K562 (cell line): ENCODE results near the gene PCDHA10.

Experiments
- ARID1B ChIP-seq: fragments of 450-650 bp; IDR thresholded peaks from 2 replicates; pipeline ENCODE4 v1.6.1; 2016; ENCODE audit warnings: antibody characterized with exemption, mild to moderate bottlenecking, inconsistent platforms
- CEBPB ChIP-seq: fragments of 450-650 bp; IDR thresholded peaks from 2 replicates; pipeline ENCODE4 v1.6.1; 2016; ENCODE audit warnings: missing genetic modification characterization, missing compliant biosample characterization
- DNMT1 ChIP-seq: fragments of 450-650 bp; IDR thresholded peaks from 2 replicates; pipeline ENCODE4 v1.6.1; 2016; ENCODE audit warnings: antibody characterized with exemption, mild to moderate bottlenecking
- EP300 ChIP-seq: IDR thresholded peaks from 2 replicates; pipeline ENCODE4 v1.6.1; 2012; ENCODE audit warnings: low read length, improper control_type of control experiment
- NFRKB ChIP-seq: fragments of 450-650 bp; IDR thresholded peaks from 2 replicates; pipeline ENCODE4 v1.6.1; 2016; ENCODE audit warnings: low read depth
- POLR2AphosphoS5 ChIP-seq: IDR thresholded peaks from 2 replicates; pipeline ENCODE4 v1.6.1; 2011; ENCODE audit warnings: mild to moderate bottlenecking, low read depth, low read length, moderate library complexity; ENCODE audit not compliant: control insufficient read depth, insufficient read depth
- TAF1 ChIP-seq: IDR thresholded peaks from 2 replicates; pipeline ENCODE4 v1.6.1; 2011; ENCODE audit warnings: mild to moderate bottlenecking, low read length, moderate library complexity; ENCODE audit not compliant: insufficient read depth, control insufficient read depth, severe bottlenecking; ENCODE audit errors: extremely low read depth
- ZBTB26 ChIP-seq: fragments of 450-650 bp; formaldehyde crosslinking; IDR thresholded peaks from 2 replicates; pipeline ENCODE4 v1.4.0; 2022; ENCODE audit warnings: missing genetic modification characterization
- ZKSCAN8 ChIP-seq: fragments of 200-800 bp; sonication (Bioruptor generic); IDR thresholded peaks from 2 replicates; pipeline ENCODE4 v1.6.1; 2016; ENCODE audit warnings: missing genetic modification characterization, missing compliant biosample characterization
- ZNF384 ChIP-seq: IDR thresholded peaks from 2 replicates; pipeline ENCODE4 v1.6.1; 2012; ENCODE audit warnings: low read depth, low read length, improper control_type of control experiment
- ZNF589 ChIP-seq: fragments of 200-800 bp; sonication (Bioruptor generic); IDR thresholded peaks from 2 replicates; pipeline ENCODE4 v1.6.1; 2016; ENCODE audit warnings: low read depth, missing genetic modification characterization, missing compliant biosample characterization
- TF ChIP-seq, protein P1 (sequence below), 3 experiments: IDR thresholded peaks in 2 of 3; conservative IDR thresholded peaks in 1 of 3; 2 replicates each; pipeline ENCODE4 v1.5.1; 2011 to 2012; ENCODE audit warnings: low read length in 3 of 3, mild to moderate bottlenecking in 3 of 3, control low read depth in 2 of 3, improper control_type of control experiment in 1 of 3, inconsistent platforms in 1 of 3, low read depth in 1 of 3, mixed read lengths in 1 of 3, moderate library complexity in 1 of 3; ENCODE audit not compliant: insufficient read depth in 2 of 3

DNA sequence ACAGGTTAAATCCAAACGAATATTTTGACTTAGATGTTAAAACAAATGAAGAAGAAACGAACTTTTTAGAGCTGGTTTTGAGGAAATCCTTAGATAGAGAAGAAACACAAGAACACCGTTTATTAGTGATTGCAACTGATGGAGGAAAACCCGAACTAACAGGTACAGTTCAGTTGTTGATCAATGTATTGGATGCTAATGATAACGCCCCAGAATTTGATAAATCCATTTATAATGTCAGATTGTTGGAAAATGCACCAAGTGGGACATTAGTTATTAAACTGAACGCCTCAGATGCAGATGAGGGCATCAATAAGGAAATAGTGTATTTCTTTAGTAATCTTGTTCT is 33.4 kb upstream of the PCDHA10 start:
- TF ChIP-seq DNMT1 = no peak
- TF ChIP-seq ARID1B = no peak
- TF ChIP-seq ZNF589 (CRISPR knock-in tag) = no peak
- TF ChIP-seq POLR2AphosphoS5 = no peak
- TF ChIP-seq, protein P1, sequence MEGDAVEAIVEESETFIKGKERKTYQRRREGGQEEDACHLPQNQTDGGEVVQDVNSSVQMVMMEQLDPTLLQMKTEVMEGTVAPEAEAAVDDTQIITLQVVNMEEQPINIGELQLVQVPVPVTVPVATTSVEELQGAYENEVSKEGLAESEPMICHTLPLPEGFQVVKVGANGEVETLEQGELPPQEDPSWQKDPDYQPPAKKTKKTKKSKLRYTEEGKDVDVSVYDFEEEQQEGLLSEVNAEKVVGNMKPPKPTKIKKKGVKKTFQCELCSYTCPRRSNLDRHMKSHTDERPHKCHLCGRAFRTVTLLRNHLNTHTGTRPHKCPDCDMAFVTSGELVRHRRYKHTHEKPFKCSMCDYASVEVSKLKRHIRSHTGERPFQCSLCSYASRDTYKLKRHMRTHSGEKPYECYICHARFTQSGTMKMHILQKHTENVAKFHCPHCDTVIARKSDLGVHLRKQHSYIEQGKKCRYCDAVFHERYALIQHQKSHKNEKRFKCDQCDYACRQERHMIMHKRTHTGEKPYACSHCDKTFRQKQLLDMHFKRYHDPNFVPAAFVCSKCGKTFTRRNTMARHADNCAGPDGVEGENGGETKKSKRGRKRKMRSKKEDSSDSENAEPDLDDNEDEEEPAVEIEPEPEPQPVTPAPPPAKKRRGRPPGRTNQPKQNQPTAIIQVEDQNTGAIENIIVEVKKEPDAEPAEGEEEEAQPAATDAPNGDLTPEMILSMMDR (IDR thresholded peaks at IDR 0.05 in 2 of 3, conservative IDR thresholded peaks at IDR 0.05 in 1 of 3; ENCODE audit: insufficient read depth in 2 of 3, low read depth in 1 of 3, low read length in 3 of 3) = no peak
- no peak for TF ChIP-seq ZKSCAN8 (CRISPR knock-in tag)
- no peak for TF ChIP-seq ZNF384
- no peak for TF ChIP-seq ZBTB26 (CRISPR knock-in tag)
- TF ChIP-seq TAF1 = no peak
- no peak for TF ChIP-seq EP300
- no peak for TF ChIP-seq NFRKB
- no peak for TF ChIP-seq CEBPB
